ENCODE measurements around the gene STAC2. TPM values are rescaled to one million over a fixed set of nuclear protein-coding genes. Genes with fewer than 3 reads are reported as not detected.

The STAC2 gene
- polyA plus RNA-seq, 1 experiment, result not detected

- H3K36me3 ChIP-seq (ENCODE audit: control insufficient read depth, insufficient read depth, low read length), result no peaks in the 10 kb centered on the region
- H3K4me3 ChIP-seq (ENCODE audit: low read depth, low read length), result no peak overlapping the region
- CTCF ChIA-PET, result interaction anchor here (0.6 to 3.0 kb wide), 5 partner anchors 9 to 37 kb away, joined by 3 to 15 read pairs (median 5); no protein-coding TSS in a partner anchor
- TF ChIP-seq CTCF (IDR thresholded peaks at IDR 0.05; ENCODE audit: insufficient read depth, low read depth, low read length), result no peak
- no peak for DNase-seq (ENCODE audit: low read depth)
- POLR2A ChIA-PET, result no interaction called here
- peaks cover 35% of the 10 kb centered on the region for H3K27me3 ChIP-seq (ENCODE audit: control insufficient read depth, insufficient read depth, low read length)
Measured at GRCh38 chr17:39227364-39227919, 1.7 kb upstream of the STAC2 start.

GRCh38 chr17:39225959-39226683 is 376 bp upstream of the STAC2 start:
- ChIA-PET POLR2A (interaction anchor here (0.6 kb wide), 1 partner anchor 554 kb away, joined by 5 read pairs; no protein-coding TSS in a partner anchor), CTCF (interaction anchor here (0.7 to 3.0 kb wide), 6 partner anchors 8 to 73 kb away, joined by 3 to 15 read pairs (median 4); no protein-coding TSS in a partner anchor)
- no peak for TF ChIP-seq CTCF (IDR thresholded peaks at IDR 0.05; ENCODE audit: insufficient read depth, low read depth, low read length)
- H3K36me3 ChIP-seq (ENCODE audit: control insufficient read depth, insufficient read depth, low read length), result no peaks in the 10 kb centered on the region
- peaks cover 35% of the 10 kb centered on the region for H3K27me3 ChIP-seq (ENCODE audit: control insufficient read depth, insufficient read depth, low read length)
- peak overlapping the region; percentile 28 for H3K4me3 ChIP-seq (ENCODE audit: low read depth, low read length)
- DNase-seq (ENCODE audit: low read depth), result no peak

GRCh38 chr17:39224778-39225307 is 902 bp downstream of the STAC2 start:
- H3K36me3 ChIP-seq (ENCODE audit: control insufficient read depth, insufficient read depth, low read length), result no peaks in the 10 kb centered on the region
- DNase-seq (ENCODE audit: low read depth), result no peak
- no peak for TF ChIP-seq CTCF (IDR thresholded peaks at IDR 0.05; ENCODE audit: insufficient read depth, low read depth, low read length)
- POLR2A ChIA-PET, result no interaction called here
- peaks cover 37% of the 10 kb centered on the region for H3K27me3 ChIP-seq (ENCODE audit: control insufficient read depth, insufficient read depth, low read length)
- no peak overlapping the region for H3K4me3 ChIP-seq (ENCODE audit: low read depth, low read length)
- CTCF ChIA-PET, result no interaction called here

- H3K27me3 ChIP-seq (ENCODE audit: control insufficient read depth, insufficient read depth, low read length), result peaks cover 38% of the 10 kb centered on the region
- no peaks in the 10 kb centered on the region for H3K36me3 ChIP-seq (ENCODE audit: control insufficient read depth, insufficient read depth, low read length)
- no peak overlapping the region for H3K4me3 ChIP-seq (ENCODE audit: low read depth, low read length)
- ChIA-PET POLR2A (no interaction called here), CTCF (interaction anchor here (1.2 to 21.2 kb wide), 2 partner anchors 15 to 50 kb away, joined by 5 to 438 read pairs; no protein-coding TSS in a partner anchor)
- TF ChIP-seq CTCF (IDR thresholded peaks at IDR 0.05; ENCODE audit: insufficient read depth, low read depth, low read length), result no peak
- DNase-seq (ENCODE audit: low read depth), result no peak
Measured at GRCh38 chr17:39223907-39224777, 1.6 kb downstream of the STAC2 start.

All from BJ (cell line).